ENCODE data around the gene SUSD4. TPM values are rescaled to one million over a fixed set of nuclear protein-coding genes. Genes with fewer than 3 reads are reported as not detected.

Gene SUSD4
- total and polyA plus RNA-seq, 2 of the 8 experiments (the other 6 are each of a cell fraction or from before 2014, with no cell fraction given): 3.9 to 5.2 TPM

GRCh38 chr1:223234534-223234933, 129.4 kb downstream of the SUSD4 start:
- CTCF ChIA-PET (ENCODE audit: partially characterized antibody): no interaction called here
- no peak for TF ChIP-seq BRCA1 (IDR thresholded peaks at IDR 0.05; ENCODE audit: low read depth, low read length)
- TF ChIP-seq BACH1 (IDR thresholded peaks at IDR 0.05; ENCODE audit: low read length): no peak
- no peak for TF ChIP-seq CTBP2 (IDR thresholded peaks at IDR 0.05; ENCODE audit: borderline replicate concordance, insufficient read depth, insufficient read length, low read length)
- no peak for TF ChIP-seq POLR2AphosphoS5 (IDR thresholded peaks at IDR 0.05; ENCODE audit: low read depth, low read length)
- TF ChIP-seq CEBPB (IDR thresholded peaks at IDR 0.05; ENCODE audit: low read depth, low read length): no peak
- TF ChIP-seq POLR2A (IDR thresholded peaks at IDR 0.05; ENCODE audit: control extremely low read depth in 1 of 2, low read depth in 2 of 2, low read length in 2 of 2): no peak
- no peak for TF ChIP-seq GABPA (IDR thresholded peaks at IDR 0.05; ENCODE audit: borderline replicate concordance, insufficient read depth, low read length)
- TF ChIP-seq CTCF (IDR thresholded peaks at IDR 0.05; ENCODE audit: control extremely low read depth in 1 of 3, insufficient read depth in 1 of 3, low read depth in 1 of 3, low read length in 3 of 3): no peak
- no peak for TF ChIP-seq GTF2F1 (IDR thresholded peaks at IDR 0.05; ENCODE audit: borderline replicate concordance, low read depth, low read length)
- TF ChIP-seq SAP30 (IDR thresholded peaks at IDR 0.05; ENCODE audit: insufficient read depth, insufficient replicate concordance, low read length): no peak
- TF ChIP-seq SIX5 (IDR thresholded peaks at IDR 0.05; ENCODE audit: low read depth, low read length): no peak
- no peak for TF ChIP-seq ASH2L (IDR thresholded peaks at IDR 0.05; ENCODE audit: low read length)

More at GRCh38 chr1:223234534-223234933, 129.4 kb downstream of the SUSD4 start:
- H3K4ac ChIP-seq (replicated peaks; ENCODE audit: insufficient read length, low read depth, low read length): no peak overlapping the region
- no peaks in the 10 kb centered on the region for H3K79me1 ChIP-seq (ENCODE audit: low read depth, low read length)
- H3K4me1 ChIP-seq (replicated peaks in 1 of 4; ENCODE audit: control insufficient read depth in 3 of 4, insufficient read depth in 4 of 4, low read length in 3 of 4): no peaks in the 10 kb centered on the region
- H3K23me2 ChIP-seq (ENCODE audit: low read depth, low read length): no peaks in the 10 kb centered on the region
- no peak overlapping the region for H2BK120ac ChIP-seq (replicated peaks; ENCODE audit: low read depth, low read length)
- no peak overlapping the region for H3K56ac ChIP-seq (replicated peaks; ENCODE audit: insufficient read length, low read depth, low read length)
- no peak overlapping the region for H3K4me3 ChIP-seq (ENCODE audit: extremely low read depth in 1 of 4, insufficient read depth in 2 of 4, low read depth in 3 of 4, low read length in 4 of 4)
- no peak overlapping the region for H2BK15ac ChIP-seq (ENCODE audit: low read length)
- no peak overlapping the region for H3K9ac ChIP-seq (replicated peaks in 1 of 4; ENCODE audit: extremely low read depth in 1 of 4, low read depth in 3 of 4, low read length in 3 of 4)
- no peak overlapping the region for H2BK12ac ChIP-seq (ENCODE audit: low read depth, low read length)
- no peaks in the 10 kb centered on the region for H3K36me3 ChIP-seq (ENCODE audit: control insufficient read depth in 2 of 4, insufficient read depth in 4 of 4, low read length in 3 of 4)
- no peak overlapping the region for H3K23ac ChIP-seq (ENCODE audit: insufficient read length)
- H4K5ac ChIP-seq (ENCODE audit: insufficient read length, low read depth, low read length): no peak overlapping the region
- H2AK5ac ChIP-seq (ENCODE audit: low read depth, low read length): no peak overlapping the region
- H3K79me2 ChIP-seq (ENCODE audit: control insufficient read depth in 1 of 2, insufficient read depth in 2 of 2, low read length in 2 of 2): no peaks in the 10 kb centered on the region
- no peak overlapping the region for H4K91ac ChIP-seq (replicated peaks; ENCODE audit: insufficient read length, low read length)
- no peak overlapping the region for H3K14ac ChIP-seq (ENCODE audit: insufficient read length)
- no peaks in the 10 kb centered on the region for H3K9me3 ChIP-seq (ENCODE audit: insufficient read depth in 2 of 2, low read depth in 1 of 2, low read length in 1 of 2)
- FAIRE-seq (no peak), DNase-seq (ENCODE audit: low read depth in 1 of 2, low spot score in 2 of 2) (no peak)
- POLR2A ChIA-PET (ENCODE audit: partially characterized antibody): no interaction called here
- H2AFZ ChIP-seq (ENCODE audit: low read length): no peak overlapping the region
- no peak overlapping the region for H3K18ac ChIP-seq (ENCODE audit: extremely low read depth, low read length)
- 80% methylated on average over 5 of the region's 5 CpGs; no CpG with 5 or more reads in 1 of the 2 experiments for WGBS, 2 experiments (ENCODE audit: extremely low coverage in 1 of 2, insufficient coverage in 1 of 2, insufficient read length in 1 of 2, insufficient replicate concordance in 2 of 2, low coverage in 1 of 2, low lambda C conversion rate in 2 of 2, missing lambda C conversion rate in 1 of 2)
- H4K8ac ChIP-seq (ENCODE audit: extremely low read depth, insufficient read depth, low read length): no peak overlapping the region
- no peak overlapping the region for H2BK20ac ChIP-seq (ENCODE audit: low read length)
- no peaks in the 10 kb centered on the region for H4K20me1 ChIP-seq (replicated peaks in 1 of 2; ENCODE audit: control insufficient read depth in 1 of 2, insufficient read depth in 2 of 2, low read length in 2 of 2)
- no peaks in the 10 kb centered on the region for H3K27me3 ChIP-seq (replicated peaks in 1 of 4; ENCODE audit: control insufficient read depth in 3 of 4, extremely low read depth in 1 of 4, insufficient read depth in 3 of 4, low read length in 3 of 4)
- no peak overlapping the region for H3K4me2 ChIP-seq (ENCODE audit: insufficient read depth in 1 of 2, low read depth in 2 of 2, low read length in 2 of 2)
- no peak overlapping the region for H2BK5ac ChIP-seq (ENCODE audit: low read depth, low read length)
- no peak overlapping the region for H3K27ac ChIP-seq (ENCODE audit: low read depth, low read length)

All from H1 (cell line).